GM23338 (cell line): Measurements from ENCODE around the gene COQ10A. TPM values are rescaled to one million over a fixed set of nuclear protein-coding genes. Genes with fewer than 3 reads are reported as not detected.

Experiments
- ATAC-seq: fragments of 200-7000 bp; cut with Tn5 transposase; 3 replicates; pipeline ENCODE4 v1.9.1; 2020
- DNase-seq: peaks from one replicate; pipeline ENCODE4 v3.0.0-alpha.2; 2015; ENCODE audit warnings: low spot score
- H2AFZ ChIP-seq: fragments of 200-600 bp; sonication (generic); 2 replicates; pipeline ENCODE4 v1.8.0; 2016; ENCODE audit warnings: antibody characterized with exemption, mild to moderate bottlenecking, moderate library complexity
- H3F3A ChIP-seq: fragments of 200-600 bp; sonication (generic); replicated peaks from 2 replicates; pipeline ENCODE4 v1.8.0; 2017; ENCODE audit warnings: antibody characterized with exemption, mixed run types, low read depth
- H3K27ac ChIP-seq: fragments of 200-600 bp; sonication (generic); 2 replicates; pipeline ENCODE4 v1.6.1; 2016; ENCODE audit warnings: low read depth
- H3K27me3 ChIP-seq: fragments of 200-600 bp; sonication (generic); 2 replicates; pipeline ENCODE4 v1.8.0; 2016; ENCODE audit warnings: mild to moderate bottlenecking, mixed run types, moderate library complexity; ENCODE audit not compliant: insufficient read depth
- H3K36me3 ChIP-seq: fragments of 200-600 bp; sonication (generic); 2 replicates; pipeline ENCODE4 v1.8.0; 2016; ENCODE audit warnings: mild to moderate bottlenecking; ENCODE audit not compliant: insufficient read depth
- H3K4me1 ChIP-seq: fragments of 200-600 bp; sonication (generic); 2 replicates; pipeline ENCODE4 v1.8.0; 2016; ENCODE audit warnings: mild to moderate bottlenecking, moderate library complexity; ENCODE audit not compliant: insufficient read depth
- H3K4me2 ChIP-seq: fragments of 200-600 bp; sonication (generic); 2 replicates; pipeline ENCODE4 v1.7.1; 2017; ENCODE audit warnings: mixed run types
- H3K4me3 ChIP-seq: fragments of 200-600 bp; sonication (generic); 2 replicates; pipeline ENCODE4 v1.6.1; 2016; ENCODE audit warnings: mixed run types
- H3K79me2 ChIP-seq: fragments of 200-600 bp; sonication (generic); replicated peaks from 2 replicates; pipeline ENCODE4 v1.8.0; 2017; ENCODE audit warnings: mild to moderate bottlenecking; ENCODE audit not compliant: insufficient read depth
- H3K9me2 ChIP-seq: fragments of 200-600 bp; sonication (generic); 2 replicates; pipeline ENCODE4 v1.8.0; 2017; ENCODE audit not compliant: insufficient read depth
- H4K20me1 ChIP-seq: fragments of 200-600 bp; sonication (generic); replicated peaks from 2 replicates; pipeline ENCODE4 v1.8.0; 2017; ENCODE audit warnings: mild to moderate bottlenecking; ENCODE audit not compliant: insufficient read depth
- H3K27ac Mint-ChIP-seq: 2 replicates; pipeline ENCODE4 v1.8.0; 2020; ENCODE audit warnings: inconsistent platforms, mild to moderate bottlenecking, moderate library complexity, mixed read lengths
- H3K27me3 Mint-ChIP-seq: 3 replicates; pipeline ENCODE4 v1.8.0; 2022; ENCODE audit warnings: low read depth, mild to moderate bottlenecking, moderate library complexity, mixed read lengths, inconsistent platforms; ENCODE audit not compliant: insufficient read depth, poor library complexity
- H3K36me3 Mint-ChIP-seq: 3 replicates; pipeline ENCODE4 v1.8.0; 2021; ENCODE audit warnings: low read depth, mild to moderate bottlenecking, inconsistent platforms, moderate library complexity, mixed read lengths
- H3K4me1 Mint-ChIP-seq: 3 replicates; pipeline ENCODE4 v1.8.0; 2020; ENCODE audit warnings: mild to moderate bottlenecking, inconsistent platforms, mixed read lengths
- H3K4me3 Mint-ChIP-seq: 3 replicates; pipeline ENCODE4 v1.8.0; 2021; ENCODE audit warnings: moderate library complexity, mild to moderate bottlenecking, inconsistent platforms, mixed read lengths
- H3K9me3 Mint-ChIP-seq: 3 replicates; pipeline ENCODE4 v1.8.0; 2020; ENCODE audit warnings: moderate library complexity, mild to moderate bottlenecking, inconsistent platforms, mixed read lengths
- CTCF ChIP-seq, 2 experiments: fragments of 200-600 bp in 1 of 2; sonication (generic) in 1 of 2; conservative IDR thresholded peaks; 2 replicates each; pipeline versions ENCODE4 v1.5.1 to v1.6.1; 2016 to 2017; ENCODE audit warnings: antibody characterized with exemption in 2 of 2, low read depth in 2 of 2, mild to moderate bottlenecking in 2 of 2, moderate library complexity in 1 of 2
- EZH2phosphoT487 ChIP-seq: fragments of 200-600 bp; sonication (generic); IDR thresholded peaks from one replicate; pipeline ENCODE4 v1.8.1; 2018; ENCODE audit warnings: antibody characterized with exemption; ENCODE audit not compliant: unreplicated experiment
- JUNB ChIP-seq: IDR thresholded peaks from one replicate; pipeline ENCODE4 v1.6.1; 2016; ENCODE audit warnings: antibody characterized with exemption; ENCODE audit not compliant: unreplicated experiment
- NANOG ChIP-seq: IDR thresholded peaks from 2 replicates; pipeline ENCODE4 v1.6.1; 2016; ENCODE audit warnings: antibody characterized with exemption, borderline replicate concordance
- POLR2AphosphoS5 ChIP-seq: IDR thresholded peaks from 2 replicates; pipeline ENCODE4 v1.6.1; 2016; ENCODE audit warnings: antibody characterized with exemption, low read depth
- STAT1 ChIP-seq: IDR thresholded peaks from one replicate; pipeline ENCODE4 v1.6.1; 2016; ENCODE audit warnings: antibody characterized with exemption; ENCODE audit not compliant: unreplicated experiment
- ZNF114 ChIP-seq: fragments of 250-450 bp; sonication (Bioruptor Pico); IDR thresholded peaks from 2 replicates; pipeline ENCODE4 v1.5.0; 2020; ENCODE audit warnings: mild to moderate bottlenecking, moderate library complexity
- ZNF462 ChIP-seq: fragments of 250-450 bp; sonication (Bioruptor Pico); IDR thresholded peaks from 2 replicates; pipeline ENCODE4 v1.5.0; 2020; ENCODE audit warnings: mild to moderate bottlenecking, moderate library complexity
- polyA plus RNA-seq: library from polyadenylated mRNA; unstranded; fragments of >200 nt; fragmentation: Nextera tagmentation; extraction: Ambion mirVana; gene quantifications from 2 replicates; pipeline ENCODE4 v1.2.1, GENCODE V29; 2016
- total RNA-seq: library from RNA; depleted of rRNA; stranded (reverse); fragments of >200 nt; shearing (Covaris generic); gene quantifications from 2 replicates; pipeline ENCODE4 v1.2.3, GENCODE V29; 2014

The COQ10A gene
- total and polyA plus RNA-seq, 2 experiments from 2014 or later: 12.8 to 15.2 TPM

- no peak for TF ChIP-seq ZNF462
- TF ChIP-seq STAT1: no peak
- no peak for TF ChIP-seq JUNB
- no peak for TF ChIP-seq NANOG
Measured at GRCh38 chr12:56229082-56229481, 37.7 kb upstream of the COQ10A start (continued).

- peaks cover 8% of the 10 kb centered on the region; the same call in 1 of the 3 replicates for H3K36me3 Mint-ChIP-seq
- Histone ChIP-seq H3F3A (0 out of 2 replicates have a peak, but pooled peaks cover 3% of the 10 kb centered on the region), H3K4me1 (peaks cover 2% of the 10 kb centered on the region; the same call in 1 of the 2 replicates), H2AFZ (no peak within 1 kb of the TSS), H3K4me2 (no peak within 1 kb of the TSS), H3K9me2 (no peaks in the 10 kb centered on the region), H4K20me1 (no peaks in the 10 kb centered on the region), H3K36me3 (no peaks in the 10 kb centered on the region), H3K4me3 (no peak within 1 kb of the TSS), H3K27ac (no peak within 1 kb of the TSS), H3K27me3 (peaks cover 5% of the 10 kb centered on the region; the same call in 1 of the 2 replicates), H3K79me2 (no peaks in the 10 kb centered on the region)
- DNase-seq: no peak
- no peak within 1 kb of the TSS; the same call in 2 of the 3 replicates for H3K4me3 Mint-ChIP-seq
- peaks cover 4% of the 10 kb centered on the region for H3K27me3 Mint-ChIP-seq
- peaks cover 16% of the 10 kb centered on the region for H3K4me1 Mint-ChIP-seq
- 0 out of 2 replicates have a peak within 1 kb of the TSS, but pooled peaks have one; percentile 60 for H3K27ac Mint-ChIP-seq
- ATAC-seq: no peak
- no peaks in the 10 kb centered on the region for H3K9me3 Mint-ChIP-seq
- TF ChIP-seq ZNF114 (CRISPR knock-in tag): no peak
- TF ChIP-seq JUNB: no peak
- TF ChIP-seq ZNF462: no peak
- no peak for TF ChIP-seq CTCF (conservative IDR thresholded peaks at IDR 0.05; ENCODE audit: low read depth in 2 of 2)
- TF ChIP-seq EZH2phosphoT487: no peak
- no peak for TF ChIP-seq POLR2AphosphoS5
Measured at GRCh38 chr12:56229916-56230431, 36.8 kb upstream of the COQ10A start, which contains the start of gene SLC39A5. Gene SLC39A5 (plus strand): TSS chr12:56230051. CDS start chr12:56231275, 1,224 bp downstream.
